GM23338 (cell line): Measurements from ENCODE around the gene UBE2G1.

Source experiments
- CREB1 ChIP-seq: fragments of 250-450 bp; sonication (Bioruptor Pico); IDR thresholded peaks from 2 replicates; pipeline ENCODE4 v1.5.0; 2020; ENCODE audit warnings: low read depth, mild to moderate bottlenecking, moderate library complexity
- CTCF ChIP-seq, 2 experiments: fragments of 200-600 bp in 1 of 2; sonication (generic) in 1 of 2; conservative IDR thresholded peaks; 2 replicates each; pipeline versions ENCODE4 v1.5.1 to v1.6.1; 2016 to 2017; ENCODE audit warnings: antibody characterized with exemption in 2 of 2, low read depth in 2 of 2, mild to moderate bottlenecking in 2 of 2, moderate library complexity in 1 of 2
- ETS1 ChIP-seq: IDR thresholded peaks from 2 replicates; pipeline ENCODE4 v1.6.1; 2016; ENCODE audit warnings: antibody characterized with exemption
- EZH2 ChIP-seq: fragments of 200-600 bp; sonication (generic); IDR thresholded peaks from one replicate; pipeline ENCODE4 v1.8.0; 2017; ENCODE audit warnings: antibody characterized with exemption, mild to moderate bottlenecking, low read depth; ENCODE audit not compliant: unreplicated experiment
- EZH2phosphoT487 ChIP-seq: fragments of 200-600 bp; sonication (generic); IDR thresholded peaks from one replicate; pipeline ENCODE4 v1.8.1; 2018; ENCODE audit warnings: antibody characterized with exemption; ENCODE audit not compliant: unreplicated experiment
- JUNB ChIP-seq: IDR thresholded peaks from one replicate; pipeline ENCODE4 v1.6.1; 2016; ENCODE audit warnings: antibody characterized with exemption; ENCODE audit not compliant: unreplicated experiment
- NANOG ChIP-seq: IDR thresholded peaks from 2 replicates; pipeline ENCODE4 v1.6.1; 2016; ENCODE audit warnings: antibody characterized with exemption, borderline replicate concordance
- POLR2AphosphoS5 ChIP-seq: IDR thresholded peaks from 2 replicates; pipeline ENCODE4 v1.6.1; 2016; ENCODE audit warnings: antibody characterized with exemption, low read depth
- REST ChIP-seq: IDR thresholded peaks from one replicate; pipeline ENCODE4 v1.6.1; 2018; ENCODE audit warnings: antibody characterized with exemption; ENCODE audit not compliant: unreplicated experiment
- STAT1 ChIP-seq: IDR thresholded peaks from one replicate; pipeline ENCODE4 v1.6.1; 2016; ENCODE audit warnings: antibody characterized with exemption; ENCODE audit not compliant: unreplicated experiment
- ZNF114 ChIP-seq: fragments of 250-450 bp; sonication (Bioruptor Pico); IDR thresholded peaks from 2 replicates; pipeline ENCODE4 v1.5.0; 2020; ENCODE audit warnings: mild to moderate bottlenecking, moderate library complexity

- TF ChIP-seq CREB1 (CRISPR knock-in tag) (no peak), CTCF (conservative IDR thresholded peaks at IDR 0.05; ENCODE audit: low read depth in 2 of 2) (no peak), EZH2 (no peak), POLR2AphosphoS5 (no peak), ETS1 (no peak), STAT1 (no peak), EZH2phosphoT487 (no peak), REST (no peak), NANOG (no peak), ZNF114 (CRISPR knock-in tag) (no peak), JUNB (no peak)
These were observed 40.4 kb downstream of the UBE2G1 start for GRCh38 chr17:4326112-4326511.
